D341Med (cell line): ENCODE measurements around the gene RHEX.
"Not testable (repeated sequence)": the region's sequence is repeated elsewhere in the genome, so short reads cannot be mapped to it uniquely, and the experiment has no call there.

Source experiments
- DNase-seq: peaks from one replicate; pipeline ENCODE4 v3.0.0; 2012; ENCODE audit warnings: low spot score

Gene RHEX

DNA sequence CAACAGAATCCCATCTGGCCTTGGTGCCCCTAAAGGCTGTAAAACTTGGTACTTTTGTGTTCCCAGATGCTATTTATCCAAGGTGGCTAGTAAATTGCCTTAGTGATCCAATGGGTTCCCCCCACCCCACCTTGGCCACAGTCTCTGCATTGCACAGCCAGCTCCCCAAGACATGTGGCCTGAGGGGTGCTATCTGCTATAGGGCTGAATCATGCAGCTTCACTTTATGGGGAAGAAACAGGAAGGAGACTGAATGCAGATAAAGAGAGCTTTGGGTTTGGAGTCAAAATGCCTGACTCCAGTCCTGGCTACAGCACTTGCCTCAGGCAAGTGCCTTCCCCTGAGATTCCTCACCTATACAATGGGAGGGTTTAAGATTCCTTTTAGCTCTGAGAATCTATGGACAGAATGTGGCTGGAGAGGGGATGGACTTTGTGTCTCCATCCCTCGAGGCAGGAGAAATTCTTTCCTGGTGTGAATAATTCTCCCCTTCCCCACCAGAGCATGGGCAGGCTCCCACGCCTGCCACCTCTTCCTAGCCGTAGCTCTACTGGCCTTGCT is 6.5 kb downstream of the RHEX start:
- no peak for DNase-seq

DNA sequence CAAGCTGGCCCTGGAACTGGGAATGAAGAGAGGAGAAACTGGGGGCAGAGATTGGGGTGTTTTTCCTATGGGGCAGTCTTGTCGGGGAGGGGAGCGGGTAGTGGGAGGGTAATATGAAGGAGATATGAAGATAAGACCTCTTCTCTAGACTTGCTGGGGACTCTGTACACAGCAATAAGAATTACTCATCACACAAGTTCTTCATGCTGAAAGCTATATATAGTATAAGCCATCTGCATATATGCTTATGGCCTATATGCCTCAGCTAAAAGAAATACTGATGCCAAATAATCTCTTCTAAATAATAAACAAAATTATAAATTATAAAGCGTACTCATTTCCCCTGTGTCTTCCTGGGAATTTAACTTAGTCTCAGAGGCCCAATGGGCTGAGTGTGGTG is 7.9 kb downstream of the RHEX start:
- no peak for DNase-seq

DNA sequence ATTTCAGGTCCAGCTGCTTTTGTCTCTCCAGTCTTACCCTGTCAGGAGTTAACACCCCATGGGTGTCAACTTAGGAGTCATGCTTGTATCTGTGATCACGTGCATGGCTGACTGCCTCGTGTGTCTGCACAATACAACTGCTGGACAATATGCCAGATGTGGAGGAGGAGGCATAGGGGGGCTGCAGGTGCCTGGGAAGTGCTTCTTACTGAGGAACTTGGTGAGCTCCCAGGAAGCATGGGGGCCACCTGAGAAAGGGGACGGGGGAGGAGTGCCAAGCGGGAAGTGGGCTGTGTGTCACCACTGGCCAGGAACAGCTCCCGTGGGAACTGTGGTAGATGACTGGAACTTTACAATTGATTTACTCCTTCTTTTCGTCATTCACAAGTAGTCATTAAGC is 9.5 kb downstream of the RHEX start:
- no peak for DNase-seq

DNA sequence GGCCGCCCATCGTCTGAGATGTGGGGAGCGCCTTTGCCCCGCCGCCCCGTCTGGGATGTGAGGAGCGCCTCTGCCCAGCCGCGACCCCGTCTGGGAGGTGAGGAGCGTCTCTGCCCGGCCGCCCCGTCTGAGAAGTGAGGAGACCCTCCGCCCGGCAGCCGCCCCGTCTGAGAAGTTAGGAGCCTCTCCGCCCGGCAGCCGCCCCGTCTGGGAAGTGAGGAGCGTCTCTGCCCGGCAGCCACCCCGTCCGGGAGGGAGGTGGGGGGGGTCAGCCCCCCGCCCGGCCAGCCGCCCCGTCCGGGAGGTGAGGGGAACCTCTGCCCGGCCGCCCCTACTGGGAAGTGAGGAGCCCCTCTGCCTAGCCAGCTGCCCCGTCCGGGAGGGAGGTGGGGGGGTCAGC is 11.0 kb downstream of the RHEX start:
- DNase-seq = not testable (repeated sequence)

DNA sequence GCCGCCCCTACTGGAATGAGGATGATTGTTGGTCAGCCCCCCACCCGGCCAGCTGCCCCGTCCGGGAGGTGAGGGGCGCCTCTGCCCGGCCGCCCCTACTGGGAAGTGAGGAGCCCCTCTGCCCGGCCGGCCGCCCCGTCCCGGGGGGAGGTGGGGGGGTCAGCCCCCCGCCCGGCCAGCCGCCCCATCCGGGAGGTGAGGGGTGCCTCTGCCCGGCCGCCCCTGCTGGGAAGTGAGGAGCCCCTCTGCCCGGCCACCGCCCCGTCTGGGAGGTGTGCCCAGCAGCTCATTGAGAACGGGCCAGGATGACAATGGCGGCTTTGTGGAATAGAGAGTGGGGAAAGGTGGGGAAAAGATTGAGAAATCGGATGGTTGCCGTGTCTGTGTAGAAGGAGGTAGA is 11.5 kb downstream of the RHEX start:
- not testable (repeated sequence) for DNase-seq

DNA sequence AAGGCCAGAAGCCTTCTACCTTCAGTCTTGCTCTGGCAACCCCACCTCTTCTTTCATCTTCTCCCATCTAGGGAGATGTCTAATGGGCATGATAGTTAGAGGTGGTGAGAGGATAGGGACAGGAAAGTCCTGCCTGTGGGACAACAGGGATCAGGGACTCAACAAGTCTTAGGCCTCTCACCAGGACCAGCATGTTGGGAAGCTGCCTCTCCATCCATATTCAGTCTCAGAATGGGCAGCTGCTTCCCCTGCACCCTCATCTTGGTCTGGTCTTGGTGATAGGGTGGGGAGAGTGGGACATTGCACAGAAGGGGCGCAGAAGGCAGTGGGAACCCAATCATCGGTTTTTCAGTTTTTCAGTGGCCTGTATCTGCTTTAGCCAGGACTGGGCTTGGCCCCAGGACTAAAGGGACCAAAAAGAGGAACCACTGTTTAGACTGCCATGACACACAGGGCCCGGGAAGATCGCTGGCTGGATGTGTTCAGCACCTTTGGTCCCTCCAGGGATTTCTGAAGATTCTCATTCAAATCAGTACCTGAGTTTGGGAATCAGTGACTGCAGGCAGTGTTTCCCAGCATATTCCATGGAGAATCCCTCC is 12.7 kb downstream of the RHEX start:
- no peak for DNase-seq

DNA sequence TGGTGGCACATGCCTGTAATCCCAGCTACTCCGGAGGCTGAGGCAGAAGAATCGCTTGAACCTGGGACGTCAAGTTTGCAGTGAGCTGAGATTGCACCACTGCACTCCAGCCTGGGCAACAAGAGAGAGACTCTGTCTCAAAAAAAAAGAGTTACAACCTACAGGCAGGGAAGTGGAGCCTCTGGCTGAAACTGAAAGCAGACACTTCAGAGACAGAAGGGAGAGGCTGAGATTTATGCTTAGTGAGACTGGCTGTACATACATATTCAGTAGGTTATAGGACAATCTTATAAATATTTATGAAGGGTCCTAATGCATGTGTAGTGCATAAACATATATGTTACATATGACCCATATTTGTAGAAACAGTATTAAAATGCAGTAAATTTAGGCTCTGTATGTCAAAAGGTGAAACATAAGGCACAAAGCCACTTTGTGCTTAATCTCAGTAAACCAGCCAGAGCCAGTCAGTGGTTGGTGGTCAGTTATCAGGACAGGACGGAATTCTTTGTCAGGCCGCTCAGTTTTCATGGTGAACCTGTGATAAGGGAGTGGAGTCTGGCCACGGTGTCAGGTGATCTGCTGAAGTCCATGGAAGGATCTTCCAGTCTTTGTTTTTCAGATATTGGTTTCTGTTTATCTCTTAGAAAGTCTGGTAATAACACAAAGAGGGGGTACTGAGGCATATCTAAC is 13.7 kb downstream of the RHEX start:
- no peak for DNase-seq

DNA sequence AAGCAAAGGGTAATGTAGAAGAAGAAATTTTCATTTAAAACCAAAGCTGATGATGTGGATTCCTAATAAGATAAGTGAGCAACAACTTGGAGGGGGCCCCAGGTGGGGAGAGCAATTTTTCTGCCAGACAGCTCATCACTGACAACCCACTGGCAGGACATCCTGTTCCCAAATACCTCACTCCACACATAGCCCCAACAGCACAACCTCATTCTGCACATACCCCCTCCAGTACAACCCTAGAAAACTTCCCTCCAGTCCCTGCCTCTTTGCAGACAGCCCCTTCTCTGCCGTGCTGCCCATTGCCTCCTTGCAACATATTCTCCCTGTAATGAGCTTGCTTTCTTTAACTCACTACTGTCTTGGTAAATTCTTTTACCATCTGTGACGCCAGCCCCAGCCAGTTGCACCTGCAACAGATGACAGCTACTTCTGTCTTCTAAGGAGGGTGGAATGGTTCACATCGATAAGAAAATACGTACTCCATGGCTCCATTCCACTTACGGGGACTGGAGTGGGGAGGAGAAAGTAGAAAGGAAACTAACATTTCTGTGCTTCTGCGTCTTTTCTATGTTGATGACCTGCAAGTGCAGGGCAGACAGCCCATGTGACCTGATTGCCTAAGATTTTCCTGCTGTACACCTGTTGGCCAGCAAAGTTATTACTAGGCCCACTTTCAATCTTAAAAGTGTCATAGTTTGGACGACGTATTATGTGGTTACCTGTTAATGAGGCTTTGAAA is 14.7 kb downstream of the RHEX start:
- DNase-seq = no peak

DNA sequence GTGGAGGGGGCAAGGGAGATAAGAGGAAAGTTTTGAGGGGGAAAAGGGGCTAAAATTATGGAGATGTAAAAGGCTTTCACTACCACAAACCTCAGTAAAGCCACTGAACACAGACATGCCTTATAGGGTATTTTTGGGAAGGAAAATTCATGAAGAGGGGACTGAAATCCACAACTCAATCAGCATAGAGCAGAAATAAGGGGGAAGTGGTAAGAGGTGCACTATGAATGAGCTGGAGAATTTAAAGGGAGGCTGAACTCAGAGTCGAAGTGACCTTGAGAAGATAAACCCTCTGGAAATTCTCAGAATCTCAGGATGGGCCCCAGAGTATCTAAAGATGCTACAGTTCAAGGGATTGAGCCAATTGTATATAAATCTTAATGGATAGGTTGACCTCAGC is 15.3 kb downstream of the RHEX start:
- DNase-seq = no peak

DNA sequence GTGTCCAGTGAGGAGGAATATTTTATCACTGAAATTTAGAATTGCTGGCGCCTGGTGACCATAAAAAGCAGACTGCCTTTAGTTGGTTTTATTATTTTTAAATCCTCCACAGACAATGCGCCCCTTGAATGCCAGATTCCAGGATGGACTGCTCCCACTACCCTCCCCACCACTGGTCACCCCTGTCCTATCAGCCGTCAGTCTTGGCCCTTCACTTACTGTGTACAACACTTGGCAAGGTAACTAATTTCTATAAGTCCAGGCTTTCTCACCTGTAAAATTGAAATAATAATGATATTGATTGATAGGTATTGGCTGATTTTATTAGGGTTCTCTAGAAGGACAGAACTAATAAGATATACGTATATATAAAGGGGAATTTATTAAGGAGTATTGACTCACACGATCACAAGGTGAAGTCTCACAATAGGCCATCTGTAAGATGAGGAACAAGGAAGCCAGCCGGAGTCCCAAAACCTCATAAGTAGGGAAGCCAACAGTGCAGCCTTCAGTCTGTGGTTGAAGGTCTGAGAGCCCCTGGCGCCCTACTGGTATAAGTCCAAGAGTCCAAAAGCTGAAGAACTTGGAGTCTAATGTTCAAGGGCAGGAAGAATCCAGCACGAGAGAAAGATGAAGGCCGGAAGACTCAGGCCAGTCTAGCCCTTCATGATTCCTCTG is 17.8 kb downstream of the RHEX start:
- no peak for DNase-seq

DNA sequence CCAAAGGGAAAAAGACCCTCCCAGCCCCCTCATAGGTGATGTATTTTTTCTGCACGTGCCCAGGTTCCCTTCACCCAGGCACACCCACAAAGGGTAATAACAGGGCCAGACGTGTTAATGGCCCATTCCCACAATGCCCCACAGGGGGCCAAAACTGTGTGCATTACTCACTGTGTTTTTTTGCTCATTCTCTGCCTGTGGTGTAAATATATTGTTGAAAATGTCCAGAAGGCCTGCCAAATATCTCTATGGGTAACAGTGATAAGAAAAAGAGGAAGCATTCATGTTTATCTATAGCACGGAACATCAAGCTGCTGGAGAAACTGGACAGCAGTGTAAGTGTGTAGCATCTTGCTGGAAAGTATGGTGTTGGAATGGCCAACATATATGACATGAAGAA is 21.9 kb downstream of the RHEX start:
- no peak for DNase-seq

DNA sequence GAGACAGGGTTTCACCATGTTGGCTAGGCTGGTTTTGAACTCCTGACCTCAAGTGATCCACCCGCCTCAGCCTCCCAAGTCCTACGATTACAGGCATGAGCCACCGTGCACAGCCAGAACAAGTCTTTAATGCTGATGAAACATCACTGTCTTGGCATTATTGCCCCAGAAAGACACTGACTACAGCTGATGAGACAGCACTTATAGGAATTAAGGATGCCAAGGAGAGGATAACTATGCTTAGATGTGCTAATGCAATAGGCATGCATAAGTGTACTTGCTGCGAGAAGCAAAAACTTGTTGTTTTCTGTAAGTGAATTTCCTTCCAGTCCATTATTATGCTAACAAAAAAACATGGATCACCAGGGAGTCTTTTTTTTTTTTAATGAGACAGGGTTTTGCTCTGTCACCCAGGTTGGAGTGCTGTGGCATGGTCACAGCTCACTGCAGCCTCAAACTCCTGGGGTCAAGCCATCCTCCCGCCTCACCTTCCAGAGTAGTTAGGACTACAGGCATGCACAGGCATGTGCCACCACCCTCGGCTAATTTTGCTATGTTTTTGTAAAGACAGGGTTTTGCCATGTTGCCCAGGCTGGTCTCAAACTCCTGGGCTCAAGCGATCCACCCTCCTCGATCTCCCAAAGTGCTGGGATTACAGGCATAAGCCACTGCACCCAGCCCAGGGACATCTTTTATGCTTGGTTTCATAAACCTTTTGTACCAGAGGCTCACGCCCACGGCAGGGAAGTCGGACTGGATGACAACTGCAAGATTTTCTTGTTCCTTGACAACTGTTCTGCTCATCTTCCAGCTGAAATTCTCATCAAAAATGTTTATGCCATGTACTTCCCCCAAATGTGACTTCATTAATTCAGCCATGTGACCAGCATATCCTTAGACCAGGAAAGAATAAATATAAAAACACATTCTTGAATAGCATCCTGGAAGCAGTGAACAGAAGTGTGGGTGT is 23.1 kb downstream of the RHEX start:
- no peak for DNase-seq

DNA sequence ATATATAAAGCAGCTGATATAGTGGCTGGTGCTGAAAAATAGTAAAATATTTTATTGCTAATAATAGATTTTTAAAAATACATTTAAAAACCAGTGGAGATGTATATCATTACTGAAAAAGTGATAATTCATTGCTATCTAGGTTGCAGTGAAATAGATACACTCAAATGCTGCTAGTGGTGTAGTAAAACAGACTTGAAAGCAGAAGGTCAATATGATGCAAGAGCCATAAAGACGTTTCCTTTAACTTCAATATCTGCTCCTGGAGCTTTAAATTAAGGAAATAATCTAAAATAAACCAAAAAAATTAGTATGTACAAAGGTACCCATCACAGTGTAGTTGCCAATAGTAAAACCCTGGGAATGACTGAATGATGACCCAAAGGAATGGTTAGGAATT is 26.2 kb downstream of the RHEX start:
- DNase-seq = no peak

DNA sequence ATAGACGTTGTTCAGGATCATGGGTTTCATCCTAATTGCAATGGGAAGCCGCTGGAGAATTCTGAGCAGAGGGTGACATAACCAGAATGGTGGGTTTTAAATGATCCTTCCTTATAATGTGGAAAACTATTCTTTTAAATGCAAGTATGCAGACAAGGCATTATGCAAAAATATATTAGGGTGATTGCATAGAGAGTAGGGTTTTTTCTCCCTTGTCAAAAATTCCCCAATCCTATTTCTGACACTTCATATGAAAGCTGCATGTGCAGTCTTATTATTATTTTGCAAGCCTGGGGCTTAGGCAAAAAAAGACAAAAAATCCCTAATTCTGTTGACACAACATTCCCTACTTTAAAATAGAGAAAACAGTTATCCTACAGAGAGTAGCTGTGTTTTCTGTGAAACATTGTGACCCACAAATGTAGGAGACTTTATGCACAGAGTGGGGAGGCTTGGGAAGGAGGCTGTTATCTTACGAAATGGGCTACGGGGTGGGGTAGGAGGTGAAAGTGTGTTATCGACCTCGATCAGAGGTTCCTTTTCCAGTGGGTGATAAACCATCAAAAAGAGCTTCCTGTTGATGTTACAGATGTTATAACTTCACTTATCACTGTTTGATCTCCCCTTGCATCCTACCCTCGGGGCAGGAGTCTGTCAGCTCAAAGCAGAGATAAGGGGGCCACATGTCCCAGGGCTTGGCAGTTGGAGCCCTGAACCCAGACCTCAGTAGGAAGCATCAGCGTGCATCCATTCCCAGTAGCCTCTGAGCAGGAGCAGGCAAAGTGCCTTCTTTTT is 27.2 kb downstream of the RHEX start:
- DNase-seq = no peak

DNA sequence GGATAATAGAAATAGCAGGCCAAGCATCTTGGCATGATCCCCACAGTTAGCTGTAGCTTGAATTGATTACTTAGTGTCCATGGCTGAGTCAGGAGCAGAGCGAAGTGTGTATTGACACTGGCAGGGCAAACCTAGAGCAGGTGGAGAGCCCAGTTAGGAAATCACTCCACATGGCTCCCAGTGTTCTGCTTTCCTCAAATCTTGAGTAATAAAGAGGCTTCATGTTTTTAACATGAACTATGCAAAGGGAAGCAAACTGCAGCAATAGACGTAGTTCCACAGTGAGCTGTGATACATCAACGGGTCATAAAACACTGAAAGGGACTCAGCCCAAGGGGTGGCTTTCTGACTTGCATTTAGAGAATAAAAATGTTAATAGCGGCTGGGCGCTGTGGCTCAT is 28.9 kb downstream of the RHEX start:
- no peak for DNase-seq

DNA sequence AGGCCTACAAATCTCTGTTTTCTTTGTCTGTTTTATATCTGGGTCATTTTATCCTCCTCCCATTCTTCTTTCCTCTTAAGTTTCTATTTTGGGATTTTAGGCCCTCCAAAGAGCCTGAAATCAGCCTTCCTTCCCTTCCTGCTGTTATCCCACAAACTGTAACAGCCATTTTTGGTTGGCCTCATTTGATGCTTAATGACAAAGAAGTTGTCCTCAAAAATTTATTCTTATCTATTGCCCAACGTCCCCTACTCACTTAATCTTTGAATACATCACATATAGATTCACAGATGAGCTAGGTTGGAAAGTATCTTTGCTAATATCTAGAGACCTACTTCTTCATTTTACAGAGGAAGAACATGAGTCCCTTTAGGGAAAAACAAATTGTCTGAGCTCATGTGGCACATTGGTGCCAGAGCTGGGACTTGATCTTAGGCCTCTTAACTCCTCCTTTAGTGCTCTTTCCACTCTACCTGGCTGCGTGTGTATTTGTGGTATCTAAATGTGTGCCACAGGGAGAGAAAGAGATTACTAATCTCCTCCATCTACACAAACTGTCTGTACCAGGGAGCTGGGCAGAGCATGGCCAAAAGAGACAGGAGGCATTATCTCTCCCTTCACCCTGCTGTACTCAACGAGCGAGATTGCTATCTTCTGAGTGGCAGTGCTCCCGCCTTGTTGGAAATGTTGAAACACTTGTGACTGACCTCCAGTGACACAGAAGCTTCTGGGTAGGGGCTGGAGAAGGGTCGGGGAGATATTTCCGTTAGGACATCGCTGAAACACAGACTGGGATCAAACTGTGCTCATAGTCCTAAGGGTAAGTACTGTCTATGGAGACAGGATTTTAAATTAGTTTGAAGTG is 30.1 kb downstream of the RHEX start:
- DNase-seq = no peak

DNA sequence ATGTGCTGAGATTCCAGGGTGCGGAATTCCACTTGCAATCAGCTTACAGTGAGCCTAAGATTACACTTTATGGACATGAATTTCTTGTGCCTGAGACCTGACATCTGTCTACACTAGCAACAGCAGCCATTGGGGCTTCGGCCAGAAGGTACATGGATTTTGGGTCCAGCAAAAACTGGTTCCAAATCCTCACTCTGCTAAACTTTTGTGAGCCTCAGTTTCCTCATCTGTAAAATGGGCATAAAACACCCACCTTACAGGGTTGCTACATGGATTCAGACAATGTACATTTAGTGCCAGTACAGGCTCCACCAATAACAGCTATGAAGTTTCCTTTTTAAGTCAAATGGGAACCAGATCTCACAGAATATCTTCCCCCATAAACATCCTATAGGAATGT is 30.8 kb downstream of the RHEX start:
- DNase-seq = no peak

DNA sequence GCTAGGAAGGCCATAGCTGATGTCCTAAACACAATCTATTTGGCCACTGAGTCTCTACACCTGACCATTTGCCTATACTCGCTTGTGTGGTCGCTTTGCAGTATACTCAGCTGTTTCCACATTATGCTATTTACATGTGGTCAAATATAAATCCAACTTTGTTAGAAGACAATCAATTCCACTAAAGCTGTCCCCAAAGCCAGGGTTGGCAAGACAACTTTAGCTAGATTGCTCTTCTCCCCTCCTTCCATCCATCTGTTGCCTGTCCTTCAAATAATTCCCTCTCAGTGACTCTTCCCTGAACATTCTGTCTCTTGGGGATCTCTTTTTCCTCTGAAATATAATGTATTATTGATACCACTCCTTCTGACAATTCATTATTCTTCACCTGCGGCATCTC is 34.1 kb downstream of the RHEX start:
- DNase-seq = no peak

DNA sequence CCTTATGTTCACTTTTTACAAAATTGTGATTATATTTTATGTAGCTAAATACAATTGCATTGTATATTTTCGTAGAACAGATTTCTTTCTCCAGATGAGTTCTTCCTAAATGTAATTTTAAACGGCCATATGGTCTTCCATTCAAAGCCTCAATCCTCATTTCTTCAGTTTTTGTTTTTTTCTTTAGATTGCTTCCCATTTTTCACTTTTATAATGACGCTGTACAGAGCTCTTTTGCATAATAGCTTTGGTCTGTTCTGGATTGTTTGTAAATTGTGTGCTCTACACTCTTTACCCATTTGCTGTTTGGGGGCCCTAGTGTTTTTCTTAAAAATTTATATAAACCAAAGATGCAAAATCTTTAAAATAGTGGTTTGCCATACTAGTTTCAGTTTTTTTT is 36.4 kb downstream of the RHEX start:
- no peak for DNase-seq

DNA sequence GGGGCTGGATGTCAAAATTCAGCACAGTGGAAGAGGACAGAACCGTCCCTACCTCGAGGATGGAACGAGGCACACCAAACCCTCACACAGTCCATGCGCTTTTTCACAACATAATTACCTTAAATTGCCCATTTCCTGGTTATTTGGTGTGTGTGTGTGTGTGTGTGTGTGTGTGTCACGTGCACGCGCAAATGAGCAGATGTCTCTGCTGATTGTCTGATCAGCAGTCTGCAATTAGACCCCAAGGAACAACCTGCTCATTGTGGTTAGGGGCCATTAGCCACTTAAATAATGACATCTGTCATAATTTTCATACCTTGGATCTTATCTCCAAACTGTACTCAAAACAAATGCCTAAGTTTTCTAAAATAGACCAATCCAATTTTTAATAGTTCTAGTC is 41.1 kb downstream of the RHEX start:
- no peak for DNase-seq
